Type B pancreatic cell (in vitro differentiated cells): ENCODE measurements around the gene LZTR1. TPM values are rescaled to one million over a fixed set of nuclear protein-coding genes. Genes with fewer than 3 reads are reported as not detected.
"Not testable (repeated sequence)": the region's sequence is repeated elsewhere in the genome, so short reads cannot be mapped to it uniquely, and the experiment has no call there.

Source experiments
- DNase-seq: peaks from one replicate; pipeline ENCODE4 v3.0.0; 2021; ENCODE audit warnings: mixed read lengths; ENCODE audit not compliant: unreplicated experiment; ENCODE audit errors: extremely low spot score
- H3K27ac Mint-ChIP-seq: 2 replicates; pipeline ENCODE4 v1.8.0; 2021; ENCODE audit warnings: mild to moderate bottlenecking, mixed read lengths
- H3K27me3 Mint-ChIP-seq: 2 replicates; pipeline ENCODE4 v1.8.0; 2021; ENCODE audit warnings: mixed read lengths
- H3K36me3 Mint-ChIP-seq: 2 replicates; pipeline ENCODE4 v1.8.0; 2021; ENCODE audit warnings: mixed read lengths
- H3K4me1 Mint-ChIP-seq: one replicate; pipeline ENCODE4 v1.8.0; 2021; ENCODE audit warnings: mixed read lengths; ENCODE audit not compliant: unreplicated experiment
- H3K4me3 Mint-ChIP-seq: 2 replicates; pipeline ENCODE4 v1.8.0; 2021; ENCODE audit warnings: mild to moderate bottlenecking, mixed read lengths
- H3K9me3 Mint-ChIP-seq: 2 replicates; pipeline ENCODE4 v1.8.0; 2021; ENCODE audit warnings: mixed read lengths
- CTCF ChIP-seq: fragments of 200-600 bp; sonication (generic); conservative IDR thresholded peaks from 2 replicates; pipeline ENCODE4 v1.5.0; 2021; ENCODE audit warnings: antibody characterized with exemption, mild to moderate bottlenecking
- microRNA-seq: library from miRNA; unstranded; fragments of <30 nt; microRNA quantifications from one replicate; pipeline ENCODE4, GENCODE V29; 2020
- total RNA-seq: library from RNA; stranded (reverse); gene quantifications from 2 replicates; pipeline ENCODE4 v1.2.1, GENCODE V29; 2021; ENCODE audit warnings: low replicate concordance

The LZTR1 gene
- total RNA-seq, 1 donor from 2014 or later, result 102 TPM

GRCh38 chr22:21047035-21047661 is 65.1 kb downstream of the LZTR1 start:
- Mint-ChIP-seq H3K9me3 (no peaks in the 10 kb centered on the region), H3K27me3 (no peaks in the 10 kb centered on the region), H3K4me3 (no peak overlapping the region), H3K4me1 (peaks cover 20% of the 10 kb centered on the region), H3K36me3 (no peaks in the 10 kb centered on the region), H3K27ac (no peak overlapping the region)
- no peak for DNase-seq
- TF ChIP-seq CTCF, result no peak

- H3K4me3 Mint-ChIP-seq, result no peak overlapping the region
- no peaks in the 10 kb centered on the region for H3K36me3 Mint-ChIP-seq
- H3K27ac Mint-ChIP-seq, result no peak overlapping the region
- no peaks in the 10 kb centered on the region for H3K9me3 Mint-ChIP-seq
- no peak for TF ChIP-seq CTCF
- DNase-seq, result no peak
- no peaks in the 10 kb centered on the region for H3K27me3 Mint-ChIP-seq
- peaks cover 20% of the 10 kb centered on the region for H3K4me1 Mint-ChIP-seq
These were observed 65.6 kb downstream of the LZTR1 start for GRCh38 chr22:21047730-21048129.

GRCh38 chr22:21048448-21048847 is 66.4 kb downstream of the LZTR1 start:
- not testable (repeated sequence) for DNase-seq, H3K36me3 Mint-ChIP-seq, H3K4me3 Mint-ChIP-seq, H3K27ac Mint-ChIP-seq, H3K9me3 Mint-ChIP-seq, H3K27me3 Mint-ChIP-seq
- H3K4me1 Mint-ChIP-seq, result peaks cover 15% of the 10 kb centered on the region

Small RNAs within 50 kb of the gene (microRNA-seq; reads per million reads assigned to microRNA genes)
- not detected for gene MIR649

Other genes with a start within 250 kb of the LZTR1 start
- 5.6 and 7.1 TPM in 2 replicates for gene SERPIND1, start 208.2 kb upstream of the LZTR1 start, total RNA-seq
- gene PI4KA, start 123.5 kb upstream of the LZTR1 start, total RNA-seq, result 119 and 120 TPM in 2 replicates
- 19.0 and 20.4 TPM in 2 replicates for gene SNAP29, start 123.3 kb upstream of the LZTR1 start, total RNA-seq
- gene CRKL, start 64.9 kb upstream of the LZTR1 start, total RNA-seq, result 64.9 and 78.1 TPM in 2 replicates
- 0.69 and 2.6 TPM in 2 replicates for gene AIFM3, start 15.0 kb upstream of the LZTR1 start, total RNA-seq
- gene THAP7, start 19.8 kb downstream of the LZTR1 start, total RNA-seq, result 16.9 and 26.4 TPM in 2 replicates
- 0.71 and 2.8 TPM in 2 replicates for gene P2RX6, start 32.9 kb downstream of the LZTR1 start, total RNA-seq
- gene SLC7A4, start 50.3 kb downstream of the LZTR1 start, total RNA-seq, result 3.3 and 6.7 TPM in 2 replicates
- 0.65 TPM in 1 of 2 replicates, not detected in the other for gene LRRC74B, start 63.6 kb downstream of the LZTR1 start, total RNA-seq